GM15510 (cell line): ENCODE measurements around the gene ANAPC7.
A peak's percentile ranks its signal among the peaks of the same experiment; 100 is the strongest.

Experiments
- POLR2A ChIP-seq: IDR thresholded peaks from 3 replicates; pipeline ENCODE4 v1.6.1; 2011; ENCODE audit warnings: borderline replicate concordance; ENCODE audit not compliant: insufficient read length; ENCODE audit errors: extremely low read depth

The ANAPC7 gene

DNA sequence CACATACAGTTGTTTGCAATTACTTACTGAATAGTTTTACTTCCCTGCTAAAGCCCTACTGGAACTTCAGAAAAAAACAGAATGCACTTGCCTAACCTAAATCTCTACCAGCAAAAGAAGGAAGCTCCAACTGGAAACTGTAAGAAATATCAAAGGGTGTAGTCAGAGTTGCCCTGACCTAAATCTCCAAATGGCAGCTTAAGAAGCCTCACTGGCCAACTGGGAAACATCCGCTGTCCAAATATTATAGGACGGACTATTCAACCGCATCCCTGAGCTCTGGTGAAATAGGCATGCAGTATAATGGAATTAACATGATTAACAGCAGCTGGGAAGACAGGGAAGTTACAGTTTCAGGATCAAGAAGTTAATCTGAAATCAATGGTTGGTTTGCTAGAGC is 24.3 kb downstream of the ANAPC7 start:
- no peak for TF ChIP-seq POLR2A

GRCh38 chr12:110373962-110374611 is 29.4 kb downstream of the ANAPC7 start:
- no peak for TF ChIP-seq POLR2A

DNA sequence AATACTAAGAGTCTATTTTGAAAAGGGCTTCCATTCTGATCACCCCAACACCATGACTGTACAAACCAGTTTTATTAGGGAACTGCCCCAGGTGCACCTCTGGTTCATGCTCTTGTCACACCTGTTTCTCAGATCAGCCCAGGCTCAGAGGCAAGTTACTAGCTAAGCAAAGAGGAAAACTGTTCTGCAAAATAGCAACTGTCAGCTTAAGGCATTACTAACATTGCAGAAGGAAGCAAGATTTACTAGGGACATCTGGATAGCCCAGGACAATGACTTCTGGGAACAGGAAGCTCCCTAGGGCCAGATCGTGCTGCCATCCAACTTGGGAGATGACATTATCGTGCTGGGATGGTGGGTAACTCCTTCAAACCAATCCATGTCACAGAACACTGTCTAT is 30.1 kb downstream of the ANAPC7 start:
- no peak for TF ChIP-seq POLR2A

DNA sequence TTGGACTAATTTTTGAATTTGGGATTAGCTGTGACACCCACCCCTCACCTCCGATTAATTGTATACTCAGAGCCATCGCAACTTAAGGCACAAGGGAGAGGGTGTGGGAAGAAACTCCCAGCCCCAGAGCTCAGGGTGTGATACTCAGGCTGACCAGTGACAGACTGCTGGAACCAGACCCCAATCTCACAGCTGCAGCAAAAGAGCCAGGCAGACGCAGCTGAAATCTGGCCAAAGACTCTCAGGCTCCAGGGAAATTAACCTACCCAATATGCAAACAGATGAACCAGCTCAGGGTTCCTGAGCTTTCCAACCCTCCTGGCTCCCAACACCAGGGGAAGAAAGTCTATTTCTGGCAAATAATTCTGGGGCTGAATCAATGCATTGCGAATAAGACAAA is 30.5 kb downstream of the ANAPC7 start:
- TF ChIP-seq POLR2A = no peak

DNA sequence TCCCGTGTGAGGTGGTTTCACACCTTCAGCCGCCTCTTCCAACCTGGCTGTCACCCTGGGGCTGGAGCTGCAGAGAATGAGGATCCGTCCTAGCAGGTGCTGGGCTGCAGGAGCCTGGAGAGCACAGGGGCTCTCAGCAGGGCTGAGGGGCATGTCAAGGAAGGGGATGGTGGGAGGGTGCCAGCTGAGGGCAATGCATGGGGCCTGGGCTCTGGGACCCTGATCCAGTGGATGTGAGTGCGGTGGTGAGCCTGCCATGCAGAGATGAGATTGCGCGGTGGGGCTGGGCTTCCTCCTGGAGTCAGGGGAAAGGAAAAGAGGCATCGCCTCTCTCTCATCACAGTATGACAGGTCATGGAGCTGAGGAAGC is 31.5 kb downstream of the ANAPC7 start:
- TF ChIP-seq POLR2A = no peak

GRCh38 chr12:110371408-110372055 is 32.0 kb downstream of the ANAPC7 start:
- peak; percentile 6 for TF ChIP-seq POLR2A

DNA sequence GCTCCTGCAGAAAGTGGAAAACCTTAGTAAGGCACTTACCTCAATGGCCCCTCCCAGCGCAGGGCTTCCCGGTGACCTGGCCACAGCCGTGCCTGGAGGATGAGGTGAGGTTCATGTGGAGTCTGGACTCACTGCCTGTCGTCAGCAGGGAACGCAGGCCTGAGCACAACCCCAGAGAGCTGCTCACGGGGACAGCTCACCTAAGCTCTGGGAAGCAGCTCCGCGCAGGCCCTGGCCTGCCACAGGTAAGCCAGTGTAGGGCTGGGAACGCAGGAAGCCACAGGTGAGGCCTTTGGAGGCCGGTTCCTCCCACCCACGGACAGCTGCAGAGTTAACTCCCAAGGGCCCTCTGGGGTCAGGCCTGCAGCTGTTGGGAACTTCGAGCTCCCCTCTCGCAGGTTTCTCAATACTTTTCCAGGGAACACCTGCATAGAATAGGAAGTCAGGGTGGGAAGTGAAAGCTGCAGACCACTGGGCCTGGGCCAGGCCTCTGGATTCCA is 32.7 kb downstream of the ANAPC7 start:
- TF ChIP-seq POLR2A = no peak

- no peak for TF ChIP-seq POLR2A
Observed at GRCh38 chr12:110369992-110370391, 33.5 kb downstream of the ANAPC7 start.

GRCh38 chr12:110367181-110367864 is 36.2 kb downstream of the ANAPC7 start:
- TF ChIP-seq POLR2A = no peak

GRCh38 chr12:110366321-110367142 is 37.0 kb downstream of the ANAPC7 start:
- TF ChIP-seq POLR2A = no peak

DNA sequence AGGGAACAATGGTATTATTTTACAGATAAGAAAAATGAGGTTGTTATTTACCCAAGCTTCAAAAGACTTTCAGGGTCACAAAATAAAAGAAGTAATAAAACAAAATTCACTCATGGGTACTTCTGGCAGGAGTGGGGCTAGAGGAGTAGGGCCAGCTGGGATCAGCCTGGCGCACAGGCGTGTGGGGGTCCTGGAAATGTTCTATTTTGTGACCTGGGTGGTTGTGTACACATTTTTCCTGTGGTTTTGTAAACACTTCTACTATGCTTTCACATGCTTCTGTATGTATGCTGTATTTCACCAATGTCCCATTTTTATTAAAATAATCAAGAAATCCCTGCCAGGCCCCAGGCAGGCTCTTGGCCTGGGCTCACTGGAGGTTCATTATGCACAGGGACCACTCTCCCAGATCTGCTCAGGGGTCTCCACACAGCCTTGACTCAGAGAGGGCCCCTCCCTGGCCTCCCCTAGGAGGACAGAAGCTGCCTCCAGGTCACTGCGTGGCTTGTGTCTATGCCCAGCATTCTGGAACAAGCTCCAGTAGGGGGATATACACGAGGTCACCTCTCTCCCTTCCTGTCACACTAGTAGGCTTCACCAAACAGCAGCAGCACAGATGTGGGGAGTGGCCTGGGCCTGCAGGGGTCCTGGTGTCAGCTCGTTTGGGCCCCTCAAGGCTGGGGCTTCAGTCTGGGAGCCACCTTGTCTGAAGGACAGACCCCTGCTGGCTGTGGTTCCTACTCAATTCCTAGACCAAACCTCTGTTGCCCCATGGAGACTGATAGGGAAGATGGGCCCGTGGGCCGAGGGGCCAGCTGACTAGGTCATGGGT is 37.8 kb downstream of the ANAPC7 start:
- no peak for TF ChIP-seq POLR2A

DNA sequence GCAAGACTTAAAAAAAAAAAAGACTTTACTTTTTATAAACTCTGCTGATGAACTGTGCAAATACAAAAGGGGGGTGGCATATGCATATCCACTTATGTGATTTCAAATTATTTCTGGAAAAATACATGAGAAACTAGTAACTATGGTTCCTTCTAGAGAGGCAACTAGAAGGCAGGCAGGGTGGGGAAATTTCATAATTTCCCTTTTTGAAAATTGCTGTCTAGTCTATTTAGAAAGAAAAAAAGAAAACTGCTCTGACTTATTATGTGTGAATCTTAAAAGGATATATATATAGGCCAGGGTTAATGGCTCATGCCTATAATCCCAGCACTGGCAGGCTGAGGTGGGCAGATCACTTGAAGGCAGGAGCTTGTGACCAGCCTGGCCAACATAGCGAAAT is 42.3 kb downstream of the ANAPC7 start:
- TF ChIP-seq POLR2A = no peak

DNA sequence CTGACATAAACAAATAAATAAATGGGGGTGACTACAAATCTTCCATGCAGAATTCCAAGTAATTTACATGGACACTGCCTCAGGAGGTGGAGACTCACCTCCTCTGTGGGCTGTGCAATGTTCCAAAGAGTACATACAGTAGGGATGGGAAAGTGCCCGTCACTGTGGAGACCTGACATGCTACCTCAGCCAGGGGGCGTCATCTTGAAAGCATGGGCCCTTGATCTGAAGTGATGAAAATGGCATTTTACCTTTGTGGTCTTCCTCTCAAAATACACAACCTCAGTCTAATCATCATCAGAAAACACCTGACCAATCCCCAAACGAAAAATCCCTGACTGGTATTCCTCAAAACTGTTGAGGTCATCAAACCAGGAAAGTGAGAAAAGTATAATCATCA is 48.4 kb downstream of the ANAPC7 start:
- no peak for TF ChIP-seq POLR2A

DNA sequence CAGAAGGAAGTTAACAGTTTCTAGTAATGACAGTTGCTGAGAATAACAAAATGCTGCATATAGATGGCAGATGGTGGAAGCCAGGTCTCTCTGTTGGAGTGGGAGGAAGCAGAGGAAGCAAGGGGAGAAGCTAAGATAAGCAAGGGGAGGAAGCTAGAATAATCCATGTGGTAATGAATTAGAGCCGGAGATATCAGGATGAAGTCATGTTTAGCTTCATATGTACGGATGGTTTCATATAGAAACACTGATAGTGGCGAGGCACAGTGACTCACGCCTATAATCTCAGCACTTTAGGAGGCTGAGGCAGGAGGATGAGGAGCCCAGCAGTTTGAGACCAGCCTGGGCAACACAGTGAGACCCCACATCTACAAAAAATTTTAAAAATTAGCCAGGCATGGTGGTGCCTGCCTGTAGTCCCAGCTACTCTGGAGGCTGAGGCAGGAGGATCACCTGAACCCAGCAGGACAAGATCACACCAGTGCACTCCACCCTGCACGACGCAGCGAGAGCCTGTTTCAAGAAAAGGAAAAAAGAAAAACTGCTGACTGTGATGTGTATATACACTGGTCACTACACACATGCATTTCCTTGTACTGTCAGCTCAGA is 49.2 kb downstream of the ANAPC7 start:
- no peak for TF ChIP-seq POLR2A

DNA sequence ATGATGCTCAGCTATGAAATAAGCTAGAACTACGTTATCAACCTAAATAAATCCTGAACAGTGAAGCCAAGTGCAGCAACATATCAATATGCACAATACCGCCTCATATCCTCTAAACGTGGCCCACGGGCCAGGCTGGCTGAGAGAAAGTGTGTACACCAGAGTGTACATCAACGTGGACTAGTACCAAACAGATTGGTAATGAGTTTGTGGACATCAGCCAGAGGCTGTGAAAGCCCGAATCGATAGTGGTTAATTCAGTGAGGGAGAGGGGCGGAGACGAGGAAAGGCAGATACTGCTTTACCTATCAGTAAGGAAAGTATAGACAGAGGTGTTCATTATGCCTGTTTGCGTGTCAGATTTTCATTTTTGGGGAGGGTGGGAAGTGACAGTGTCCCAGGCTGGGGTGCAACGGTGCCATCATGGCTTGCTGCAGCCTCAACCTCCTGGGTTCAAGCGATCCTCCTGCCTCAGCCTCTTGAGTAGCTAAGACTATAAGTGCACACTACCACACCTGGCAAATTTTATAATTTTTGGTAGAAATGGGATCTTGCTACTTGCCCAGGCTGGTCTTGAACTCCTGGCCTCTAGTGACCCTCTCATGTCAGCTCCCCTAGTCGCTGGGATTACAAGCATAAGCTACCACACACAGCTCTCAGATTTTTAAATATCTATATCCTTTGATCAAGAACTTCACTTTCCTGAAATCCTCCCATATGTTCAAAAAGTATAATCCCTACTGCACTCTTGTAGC is 50.1 kb downstream of the ANAPC7 start:
- TF ChIP-seq POLR2A = no peak
